Sigmoid colon (tissue), 7 donors: ENCODE measurements around the gene CRKL. TPM values are rescaled to one million over a fixed set of nuclear protein-coding genes. Genes with fewer than 3 reads are reported as not detected.
A peak's percentile ranks its signal among the peaks of the same experiment; 100 is the strongest.

Source experiments
- DNase-seq: peaks from one replicate; pipeline ENCODE4 v3.0.0-alpha.2; 2019
- H3K27ac ChIP-seq, 4 donors: fragments of 200-600 bp; sonication (generic); one replicate each; pipeline ENCODE4 v1.5.1; 2016 to 2019; ENCODE audit warnings: mild to moderate bottlenecking in 1 of 4
- H3K27me3 ChIP-seq, 3 donors: fragments of 200-600 bp; sonication (generic); one replicate each; pipeline ENCODE4 v1.5.1; 2019; ENCODE audit warnings: mild to moderate bottlenecking in 1 of 3
- H3K36me3 ChIP-seq, 4 donors: fragments of 200-600 bp; sonication (generic); one replicate each; pipeline ENCODE4 v1.5.1; 2016 to 2019
- H3K4me1 ChIP-seq, 4 donors: fragments of 200-600 bp; sonication (generic); one replicate each; pipeline ENCODE4 v1.5.1; 2017 to 2019
- H3K4me3 ChIP-seq, 4 donors: fragments of 200-600 bp; sonication (generic); one replicate each; pipeline ENCODE4 v1.5.1; 2017 to 2019; ENCODE audit warnings: mild to moderate bottlenecking in 2 of 4, moderate library complexity in 1 of 4
- H3K9me3 ChIP-seq, 4 donors: fragments of 200-600 bp in 3 of 4; sonication (generic) in 3 of 4; one replicate each; pipeline versions ENCODE4 v1.5.1 to v1.6.1; 2013 to 2019
- EP300 ChIP-seq, 4 donors: sonication (generic); formaldehyde crosslinking; IDR thresholded peaks; one replicate each; pipeline ENCODE4 v1.6.1; 2017; ENCODE audit warnings: antibody characterized with exemption in 4 of 4
- POLR2A ChIP-seq, 2 donors: fragments of 450-650 bp; IDR thresholded peaks; one replicate each; pipeline ENCODE4 v1.6.1; 2016; ENCODE audit warnings: antibody characterized with exemption in 2 of 2, mild to moderate bottlenecking in 2 of 2, moderate library complexity in 2 of 2
- POLR2AphosphoS5 ChIP-seq, 4 donors: sonication (generic); formaldehyde crosslinking; IDR thresholded peaks; one replicate each; pipeline ENCODE4 v1.6.1; 2017; ENCODE audit warnings: antibody characterized with exemption in 4 of 4
- WGBS, 2 donors: extraction: QIAGEN DNeasy Blood & Tissue Kit; methylation state at CpG; one replicate each; pipeline ENCODE4 v1.1.7; 2013; 5-methylcytosine and 5-hydroxymethylcytosine counted together
- intact Hi-C: fragments of 100-400 bp; cut with DNase I; formaldehyde crosslinking; loops from one replicate; pipeline ENCODE4 v1.15.1; 2023
- polyA plus RNA-seq, 3 donors: library from polyadenylated mRNA; stranded (reverse); fragments of 200-250 nt; gene quantifications; one replicate each; pipeline ENCODE4 v1.2.3, GENCODE V29; 2013
- total RNA-seq, 4 donors: library from RNA; depleted of rRNA; stranded (reverse); fragments of >200 nt; gene quantifications; one replicate each; pipeline ENCODE4 v1.1.0, GENCODE V29; 2016
- TF ChIP-seq, protein P1 (sequence below), 4 experiments: fragments of 450-650 bp in 3 of 4; fragments of 200-600 bp in 1 of 4; IDR thresholded peaks; one replicate each; pipeline ENCODE4 v1.5.1; 2016 to 2019; ENCODE audit warnings: antibody characterized with exemption in 4 of 4, mild to moderate bottlenecking in 3 of 4, moderate library complexity in 2 of 4
- donor health status: healthy with polysubstance abuse.
- donor health status: Bipolar disorder and iron deficiency.
- donor health status: healthy.

The CRKL gene
- total and polyA plus RNA-seq, 7 donors: 16.8 to 37.1 (median 35.6) TPM

GRCh38 chr22:20977516-20978170 is 60.4 kb downstream of the CRKL start:
- WGBS, 2 donors: 88 to 91% methylated on average over 17 of the region's 17 CpGs
- H3K27me3 ChIP-seq: no peaks in the 10 kb centered on the region
- DNase-seq: no peak
- TF ChIP-seq, protein P1, sequence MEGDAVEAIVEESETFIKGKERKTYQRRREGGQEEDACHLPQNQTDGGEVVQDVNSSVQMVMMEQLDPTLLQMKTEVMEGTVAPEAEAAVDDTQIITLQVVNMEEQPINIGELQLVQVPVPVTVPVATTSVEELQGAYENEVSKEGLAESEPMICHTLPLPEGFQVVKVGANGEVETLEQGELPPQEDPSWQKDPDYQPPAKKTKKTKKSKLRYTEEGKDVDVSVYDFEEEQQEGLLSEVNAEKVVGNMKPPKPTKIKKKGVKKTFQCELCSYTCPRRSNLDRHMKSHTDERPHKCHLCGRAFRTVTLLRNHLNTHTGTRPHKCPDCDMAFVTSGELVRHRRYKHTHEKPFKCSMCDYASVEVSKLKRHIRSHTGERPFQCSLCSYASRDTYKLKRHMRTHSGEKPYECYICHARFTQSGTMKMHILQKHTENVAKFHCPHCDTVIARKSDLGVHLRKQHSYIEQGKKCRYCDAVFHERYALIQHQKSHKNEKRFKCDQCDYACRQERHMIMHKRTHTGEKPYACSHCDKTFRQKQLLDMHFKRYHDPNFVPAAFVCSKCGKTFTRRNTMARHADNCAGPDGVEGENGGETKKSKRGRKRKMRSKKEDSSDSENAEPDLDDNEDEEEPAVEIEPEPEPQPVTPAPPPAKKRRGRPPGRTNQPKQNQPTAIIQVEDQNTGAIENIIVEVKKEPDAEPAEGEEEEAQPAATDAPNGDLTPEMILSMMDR (IDR thresholded peaks at IDR 0.05): no peak
- no peak for TF ChIP-seq POLR2AphosphoS5 (IDR thresholded peaks at IDR 0.05)
- TF ChIP-seq POLR2A (IDR thresholded peaks at IDR 0.05): no peak
- TF ChIP-seq EP300 (IDR thresholded peaks at IDR 0.05): no peak
- no peaks in the 10 kb centered on the region for H3K36me3 ChIP-seq
- no peak overlapping the region for H3K4me3 ChIP-seq
- H3K4me1 ChIP-seq: peaks cover 0 to 29% (median 27%) of the 10 kb centered on the region in 4 donors
- no peak overlapping the region for H3K27ac ChIP-seq
- intact Hi-C loops: loop anchor here (5.0 kb wide), 1 partner anchor 55 kb away; no protein-coding TSS in a partner anchor
- H3K9me3 ChIP-seq: no peaks in the 10 kb centered on the region

GRCh38 chr22:20978419-20978818 is 61.2 kb downstream of the CRKL start:
- intact Hi-C loops: loop anchor here (5.0 kb wide), 1 partner anchor 56 kb away; no protein-coding TSS in a partner anchor
- Histone ChIP-seq H3K9me3 (no peaks in the 10 kb centered on the region), H3K4me1 (peaks cover 0 to 37% (median 35%) of the 10 kb centered on the region in 4 donors), H3K4me3 (no peak overlapping the region), H3K27ac (no peak overlapping the region), H3K27me3 (no peaks in the 10 kb centered on the region), H3K36me3 (peaks cover 0 to 2% (median 0%) of the 10 kb centered on the region in 4 donors)
- no peak for DNase-seq
- TF ChIP-seq EP300 (IDR thresholded peaks at IDR 0.05): no peak
- no peak for TF ChIP-seq POLR2AphosphoS5 (IDR thresholded peaks at IDR 0.05)
- no peak for TF ChIP-seq POLR2A (IDR thresholded peaks at IDR 0.05)
- TF ChIP-seq, protein P1 (IDR thresholded peaks at IDR 0.05): no peak
- WGBS, 2 donors: 93 to 95% methylated on average over 2 of the region's 2 CpGs

GRCh38 chr22:20979243-20979809 is 62.1 kb downstream of the CRKL start:
- H3K9me3 ChIP-seq: no peaks in the 10 kb centered on the region
- 16 to 25% methylated on average over 39 of the region's 39 CpGs for WGBS, 2 donors
- peak overlapping the region; percentile 40 to 90 (median 56) for H3K27ac ChIP-seq
- peak overlapping the region; percentile 22 to 36 (median 28) for H3K4me3 ChIP-seq
- intact Hi-C loops: loop anchor here (5.0 kb wide), 1 partner anchor 57 kb away; no protein-coding TSS in a partner anchor
- no peaks in the 10 kb centered on the region for H3K27me3 ChIP-seq
- DNase-seq: peak; percentile 92
- TF ChIP-seq, protein P1 (IDR thresholded peaks at IDR 0.05): no peak
- TF ChIP-seq POLR2A (IDR thresholded peaks at IDR 0.05): no peak
- peak in 3 of 4 donors; percentile 23 to 63 (median 36) for TF ChIP-seq POLR2AphosphoS5 (IDR thresholded peaks at IDR 0.05)
- peaks cover 0 to 9% (median 0%) of the 10 kb centered on the region in 4 donors for H3K36me3 ChIP-seq
- H3K4me1 ChIP-seq: peaks cover 0 to 44% (median 42%) of the 10 kb centered on the region in 4 donors

DNA sequence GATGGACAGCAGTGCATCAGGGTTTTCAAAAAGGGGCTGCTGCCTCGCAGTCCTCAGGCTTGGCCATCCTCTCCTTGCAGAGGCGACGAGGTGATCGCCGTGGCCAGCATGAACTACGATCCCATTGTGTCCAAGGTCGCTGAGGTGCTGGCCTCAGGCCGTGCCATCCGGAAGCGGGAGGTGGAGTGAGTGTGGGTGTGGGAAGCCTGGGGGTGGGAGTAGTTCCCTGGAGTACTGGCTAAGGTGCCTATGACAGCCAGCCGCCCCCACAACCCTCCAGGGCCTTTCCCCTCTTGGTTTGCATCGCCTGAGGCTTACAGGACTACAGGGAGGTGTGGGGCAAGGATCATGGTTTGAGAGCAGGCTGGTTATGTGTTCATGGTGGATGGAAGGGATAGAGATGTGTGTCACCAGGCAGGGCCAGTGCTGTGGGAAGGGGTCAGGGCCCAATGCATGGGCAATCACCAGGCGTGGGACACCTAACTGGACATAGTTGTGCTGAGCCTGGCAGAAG is 62.8 kb downstream of the CRKL start:
- intact Hi-C loops: loop anchor here (5.0 kb wide), 1 partner anchor 58 kb away; no protein-coding TSS in a partner anchor
- no peak for DNase-seq
- Histone ChIP-seq H3K4me1 (peaks cover 0 to 46% (median 43%) of the 10 kb centered on the region in 4 donors), H3K27me3 (no peaks in the 10 kb centered on the region), H3K27ac (peak overlapping the region; percentile 40 to 91 (median 71)), H3K36me3 (peaks cover 0 to 14% (median 0%) of the 10 kb centered on the region in 4 donors), H3K9me3 (no peaks in the 10 kb centered on the region), H3K4me3 (peak overlapping the region; percentile 22 to 36 (median 28))
- no peak for TF ChIP-seq POLR2A (IDR thresholded peaks at IDR 0.05)
- TF ChIP-seq POLR2AphosphoS5 (IDR thresholded peaks at IDR 0.05): no peak
- TF ChIP-seq EP300 (IDR thresholded peaks at IDR 0.05): no peak
- TF ChIP-seq, protein P1 (IDR thresholded peaks at IDR 0.05): no peak
- WGBS, 2 donors: 56 to 61% methylated on average over 13 of the region's 13 CpGs
